IgD-negative memory B cell (primary cell): ENCODE data around the gene RANGAP1. TPM values are rescaled to one million over a fixed set of nuclear protein-coding genes. Genes with fewer than 3 reads are reported as not detected.

ENCODE experiments used
- polyA plus RNA-seq: library from polyadenylated mRNA; unstranded; fragments of 300-500 nt; fragmentation: Illumina TruSeq; gene quantifications from one replicate; pipeline ENCODE4 v1.2.3, GENCODE V29; 2021

The RANGAP1 gene
- polyA plus RNA-seq, 1 donor from 2014 or later = 21.6 TPM

Other genes with a start within 250 kb of the RANGAP1 start
- gene EP300, start 193.6 kb downstream of the RANGAP1 start, polyA plus RNA-seq = 26.0 TPM
- 29.8 TPM for gene L3MBTL2, start 80.9 kb downstream of the RANGAP1 start, polyA plus RNA-seq
- 0.63 TPM for gene CHADL, start 45.3 kb downstream of the RANGAP1 start, polyA plus RNA-seq
- gene ZC3H7B, start 15.3 kb upstream of the RANGAP1 start, polyA plus RNA-seq = 1.4 TPM
- 2.9 TPM for gene TEF, start 95.8 kb upstream of the RANGAP1 start, polyA plus RNA-seq
- 52.2 TPM for gene TOB2, start 160.6 kb upstream of the RANGAP1 start, polyA plus RNA-seq
- gene PHF5A, start 182.5 kb upstream of the RANGAP1 start, polyA plus RNA-seq = 23.8 TPM
- gene ACO2, start 182.9 kb upstream of the RANGAP1 start, polyA plus RNA-seq = 132 TPM